ENCODE data around the gene STAG3.

DNA sequence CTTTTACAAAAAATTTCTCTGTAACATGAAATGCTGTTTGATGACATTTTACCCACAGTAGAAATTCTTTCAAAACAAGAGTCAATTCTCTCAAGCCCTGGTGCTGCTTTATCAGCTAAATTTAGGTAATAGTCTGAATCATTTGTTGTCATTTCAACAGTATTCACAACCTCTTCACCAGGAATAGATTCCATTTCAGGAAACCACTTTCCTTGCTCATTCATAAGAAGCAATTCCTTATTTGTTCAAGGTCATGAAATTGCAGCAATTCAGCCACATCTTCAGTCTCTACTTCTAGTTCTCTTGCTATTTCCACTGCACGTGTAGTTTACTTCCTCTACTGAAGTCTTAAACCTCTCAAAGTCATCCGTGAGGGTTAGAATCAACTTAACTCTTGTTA is 14.1 kb downstream of the STAG3 start:
- TF ChIP-seq, protein P1, sequence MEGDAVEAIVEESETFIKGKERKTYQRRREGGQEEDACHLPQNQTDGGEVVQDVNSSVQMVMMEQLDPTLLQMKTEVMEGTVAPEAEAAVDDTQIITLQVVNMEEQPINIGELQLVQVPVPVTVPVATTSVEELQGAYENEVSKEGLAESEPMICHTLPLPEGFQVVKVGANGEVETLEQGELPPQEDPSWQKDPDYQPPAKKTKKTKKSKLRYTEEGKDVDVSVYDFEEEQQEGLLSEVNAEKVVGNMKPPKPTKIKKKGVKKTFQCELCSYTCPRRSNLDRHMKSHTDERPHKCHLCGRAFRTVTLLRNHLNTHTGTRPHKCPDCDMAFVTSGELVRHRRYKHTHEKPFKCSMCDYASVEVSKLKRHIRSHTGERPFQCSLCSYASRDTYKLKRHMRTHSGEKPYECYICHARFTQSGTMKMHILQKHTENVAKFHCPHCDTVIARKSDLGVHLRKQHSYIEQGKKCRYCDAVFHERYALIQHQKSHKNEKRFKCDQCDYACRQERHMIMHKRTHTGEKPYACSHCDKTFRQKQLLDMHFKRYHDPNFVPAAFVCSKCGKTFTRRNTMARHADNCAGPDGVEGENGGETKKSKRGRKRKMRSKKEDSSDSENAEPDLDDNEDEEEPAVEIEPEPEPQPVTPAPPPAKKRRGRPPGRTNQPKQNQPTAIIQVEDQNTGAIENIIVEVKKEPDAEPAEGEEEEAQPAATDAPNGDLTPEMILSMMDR (IDR thresholded peaks at IDR 0.05): no peak
- TF ChIP-seq POLR2A (IDR thresholded peaks at IDR 0.05): no peak
